ENCODE results near the gene CTAGE9. TPM values are rescaled to one million over a fixed set of nuclear protein-coding genes. Genes with fewer than 3 reads are reported as not detected.

CTAGE9 gene
- total and polyA plus RNA-seq, 2 of the 8 experiments (the other 6 are each of a cell fraction or from before 2014, with no cell fraction given), result not detected

DNA sequence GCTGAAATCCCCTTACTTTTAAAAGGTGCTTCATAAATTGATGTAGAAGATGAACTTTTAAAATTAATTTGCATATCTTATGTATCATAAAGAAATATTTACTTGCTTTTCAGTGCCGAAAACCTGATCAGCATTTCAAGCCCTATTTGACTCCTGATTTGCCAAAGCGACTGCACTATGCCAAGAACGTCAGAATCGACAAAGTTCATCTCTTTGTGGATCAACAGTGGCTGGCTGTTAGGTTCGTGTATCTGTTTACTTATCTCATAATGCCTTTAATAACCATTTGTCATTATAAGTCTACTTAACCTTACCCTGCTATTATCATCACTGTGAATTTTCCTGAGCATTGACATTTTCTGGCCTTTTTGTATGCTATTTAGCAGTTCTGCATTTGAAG, 17.4 kb downstream of the CTAGE9 start (continued):
- TF ChIP-seq, protein P1, sequence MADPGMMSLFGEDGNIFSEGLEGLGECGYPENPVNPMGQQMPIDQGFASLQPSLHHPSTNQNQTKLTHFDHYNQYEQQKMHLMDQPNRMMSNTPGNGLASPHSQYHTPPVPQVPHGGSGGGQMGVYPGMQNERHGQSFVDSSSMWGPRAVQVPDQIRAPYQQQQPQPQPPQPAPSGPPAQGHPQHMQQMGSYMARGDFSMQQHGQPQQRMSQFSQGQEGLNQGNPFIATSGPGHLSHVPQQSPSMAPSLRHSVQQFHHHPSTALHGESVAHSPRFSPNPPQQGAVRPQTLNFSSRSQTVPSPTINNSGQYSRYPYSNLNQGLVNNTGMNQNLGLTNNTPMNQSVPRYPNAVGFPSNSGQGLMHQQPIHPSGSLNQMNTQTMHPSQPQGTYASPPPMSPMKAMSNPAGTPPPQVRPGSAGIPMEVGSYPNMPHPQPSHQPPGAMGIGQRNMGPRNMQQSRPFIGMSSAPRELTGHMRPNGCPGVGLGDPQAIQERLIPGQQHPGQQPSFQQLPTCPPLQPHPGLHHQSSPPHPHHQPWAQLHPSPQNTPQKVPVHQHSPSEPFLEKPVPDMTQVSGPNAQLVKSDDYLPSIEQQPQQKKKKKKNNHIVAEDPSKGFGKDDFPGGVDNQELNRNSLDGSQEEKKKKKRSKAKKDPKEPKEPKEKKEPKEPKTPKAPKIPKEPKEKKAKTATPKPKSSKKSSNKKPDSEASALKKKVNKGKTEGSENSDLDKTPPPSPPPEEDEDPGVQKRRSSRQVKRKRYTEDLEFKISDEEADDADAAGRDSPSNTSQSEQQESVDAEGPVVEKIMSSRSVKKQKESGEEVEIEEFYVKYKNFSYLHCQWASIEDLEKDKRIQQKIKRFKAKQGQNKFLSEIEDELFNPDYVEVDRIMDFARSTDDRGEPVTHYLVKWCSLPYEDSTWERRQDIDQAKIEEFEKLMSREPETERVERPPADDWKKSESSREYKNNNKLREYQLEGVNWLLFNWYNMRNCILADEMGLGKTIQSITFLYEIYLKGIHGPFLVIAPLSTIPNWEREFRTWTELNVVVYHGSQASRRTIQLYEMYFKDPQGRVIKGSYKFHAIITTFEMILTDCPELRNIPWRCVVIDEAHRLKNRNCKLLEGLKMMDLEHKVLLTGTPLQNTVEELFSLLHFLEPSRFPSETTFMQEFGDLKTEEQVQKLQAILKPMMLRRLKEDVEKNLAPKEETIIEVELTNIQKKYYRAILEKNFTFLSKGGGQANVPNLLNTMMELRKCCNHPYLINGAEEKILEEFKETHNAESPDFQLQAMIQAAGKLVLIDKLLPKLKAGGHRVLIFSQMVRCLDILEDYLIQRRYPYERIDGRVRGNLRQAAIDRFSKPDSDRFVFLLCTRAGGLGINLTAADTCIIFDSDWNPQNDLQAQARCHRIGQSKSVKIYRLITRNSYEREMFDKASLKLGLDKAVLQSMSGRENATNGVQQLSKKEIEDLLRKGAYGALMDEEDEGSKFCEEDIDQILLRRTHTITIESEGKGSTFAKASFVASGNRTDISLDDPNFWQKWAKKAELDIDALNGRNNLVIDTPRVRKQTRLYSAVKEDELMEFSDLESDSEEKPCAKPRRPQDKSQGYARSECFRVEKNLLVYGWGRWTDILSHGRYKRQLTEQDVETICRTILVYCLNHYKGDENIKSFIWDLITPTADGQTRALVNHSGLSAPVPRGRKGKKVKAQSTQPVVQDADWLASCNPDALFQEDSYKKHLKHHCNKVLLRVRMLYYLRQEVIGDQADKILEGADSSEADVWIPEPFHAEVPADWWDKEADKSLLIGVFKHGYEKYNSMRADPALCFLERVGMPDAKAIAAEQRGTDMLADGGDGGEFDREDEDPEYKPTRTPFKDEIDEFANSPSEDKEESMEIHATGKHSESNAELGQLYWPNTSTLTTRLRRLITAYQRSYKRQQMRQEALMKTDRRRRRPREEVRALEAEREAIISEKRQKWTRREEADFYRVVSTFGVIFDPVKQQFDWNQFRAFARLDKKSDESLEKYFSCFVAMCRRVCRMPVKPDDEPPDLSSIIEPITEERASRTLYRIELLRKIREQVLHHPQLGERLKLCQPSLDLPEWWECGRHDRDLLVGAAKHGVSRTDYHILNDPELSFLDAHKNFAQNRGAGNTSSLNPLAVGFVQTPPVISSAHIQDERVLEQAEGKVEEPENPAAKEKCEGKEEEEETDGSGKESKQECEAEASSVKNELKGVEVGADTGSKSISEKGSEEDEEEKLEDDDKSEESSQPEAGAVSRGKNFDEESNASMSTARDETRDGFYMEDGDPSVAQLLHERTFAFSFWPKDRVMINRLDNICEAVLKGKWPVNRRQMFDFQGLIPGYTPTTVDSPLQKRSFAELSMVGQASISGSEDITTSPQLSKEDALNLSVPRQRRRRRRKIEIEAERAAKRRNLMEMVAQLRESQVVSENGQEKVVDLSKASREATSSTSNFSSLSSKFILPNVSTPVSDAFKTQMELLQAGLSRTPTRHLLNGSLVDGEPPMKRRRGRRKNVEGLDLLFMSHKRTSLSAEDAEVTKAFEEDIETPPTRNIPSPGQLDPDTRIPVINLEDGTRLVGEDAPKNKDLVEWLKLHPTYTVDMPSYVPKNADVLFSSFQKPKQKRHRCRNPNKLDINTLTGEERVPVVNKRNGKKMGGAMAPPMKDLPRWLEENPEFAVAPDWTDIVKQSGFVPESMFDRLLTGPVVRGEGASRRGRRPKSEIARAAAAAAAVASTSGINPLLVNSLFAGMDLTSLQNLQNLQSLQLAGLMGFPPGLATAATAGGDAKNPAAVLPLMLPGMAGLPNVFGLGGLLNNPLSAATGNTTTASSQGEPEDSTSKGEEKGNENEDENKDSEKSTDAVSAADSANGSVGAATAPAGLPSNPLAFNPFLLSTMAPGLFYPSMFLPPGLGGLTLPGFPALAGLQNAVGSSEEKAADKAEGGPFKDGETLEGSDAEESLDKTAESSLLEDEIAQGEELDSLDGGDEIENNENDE (IDR thresholded peaks at IDR 0.05; ENCODE audit: insufficient replicate concordance, low read length), result no peak
- TF ChIP-seq, protein P2, sequence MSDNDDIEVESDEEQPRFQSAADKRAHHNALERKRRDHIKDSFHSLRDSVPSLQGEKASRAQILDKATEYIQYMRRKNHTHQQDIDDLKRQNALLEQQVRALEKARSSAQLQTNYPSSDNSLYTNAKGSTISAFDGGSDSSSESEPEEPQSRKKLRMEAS (IDR thresholded peaks at IDR 0.05), result no peak
- no peak for TF ChIP-seq JUN (IDR thresholded peaks at IDR 0.05; ENCODE audit: low read depth, low read length)
- no peak for TF ChIP-seq PHF8 (conservative IDR thresholded peaks at IDR 0.05; ENCODE audit: low read depth, low read length)
